PFSK-1 (cell line): Measurements from ENCODE around the gene POC1A.

ENCODE experiments used
- POLR2AphosphoS5 ChIP-seq: IDR thresholded peaks from 2 replicates; pipeline ENCODE4 v1.6.1; 2012; ENCODE audit warnings: low read depth, mild to moderate bottlenecking, control low read depth, low read length, moderate library complexity
- SIN3A ChIP-seq: IDR thresholded peaks from 2 replicates; pipeline ENCODE4 v1.6.1; 2012; ENCODE audit warnings: mild to moderate bottlenecking, low read length, moderate library complexity, borderline replicate concordance; ENCODE audit not compliant: insufficient read depth
- TF ChIP-seq, protein P1 (sequence below), 2 experiments: IDR thresholded peaks; 2 replicates each; pipeline versions ENCODE4 v1.6.1 to v1.8.0; 2011 to 2012; ENCODE audit warnings: low read depth in 2 of 2, low read length in 2 of 2, control low read depth in 1 of 2, inconsistent platforms in 1 of 2, mild to moderate bottlenecking in 1 of 2, moderate library complexity in 1 of 2; ENCODE audit not compliant: insufficient read depth in 1 of 2

DNA sequence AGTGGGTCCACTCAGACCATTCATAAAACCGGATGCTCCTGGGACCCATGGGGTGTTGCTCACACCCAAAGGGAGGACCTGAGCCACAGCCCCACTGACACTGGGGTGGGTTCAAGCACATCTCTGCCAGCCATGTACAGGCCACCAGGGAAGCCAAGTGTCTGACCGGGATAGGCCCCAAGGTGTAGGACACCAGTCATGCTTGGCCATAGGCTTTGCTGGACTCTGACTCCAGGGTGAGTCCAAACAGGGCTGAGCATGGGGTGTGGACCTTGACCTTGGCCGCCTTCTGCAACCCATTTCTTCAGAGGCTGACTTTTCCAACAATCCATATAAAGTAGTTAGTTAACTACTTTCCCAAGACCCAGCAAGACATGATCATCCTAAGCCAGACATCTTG is 66.5 kb downstream of the POC1A start:
- TF ChIP-seq SIN3A (no peak), POLR2AphosphoS5 (no peak)
- TF ChIP-seq, protein P1, sequence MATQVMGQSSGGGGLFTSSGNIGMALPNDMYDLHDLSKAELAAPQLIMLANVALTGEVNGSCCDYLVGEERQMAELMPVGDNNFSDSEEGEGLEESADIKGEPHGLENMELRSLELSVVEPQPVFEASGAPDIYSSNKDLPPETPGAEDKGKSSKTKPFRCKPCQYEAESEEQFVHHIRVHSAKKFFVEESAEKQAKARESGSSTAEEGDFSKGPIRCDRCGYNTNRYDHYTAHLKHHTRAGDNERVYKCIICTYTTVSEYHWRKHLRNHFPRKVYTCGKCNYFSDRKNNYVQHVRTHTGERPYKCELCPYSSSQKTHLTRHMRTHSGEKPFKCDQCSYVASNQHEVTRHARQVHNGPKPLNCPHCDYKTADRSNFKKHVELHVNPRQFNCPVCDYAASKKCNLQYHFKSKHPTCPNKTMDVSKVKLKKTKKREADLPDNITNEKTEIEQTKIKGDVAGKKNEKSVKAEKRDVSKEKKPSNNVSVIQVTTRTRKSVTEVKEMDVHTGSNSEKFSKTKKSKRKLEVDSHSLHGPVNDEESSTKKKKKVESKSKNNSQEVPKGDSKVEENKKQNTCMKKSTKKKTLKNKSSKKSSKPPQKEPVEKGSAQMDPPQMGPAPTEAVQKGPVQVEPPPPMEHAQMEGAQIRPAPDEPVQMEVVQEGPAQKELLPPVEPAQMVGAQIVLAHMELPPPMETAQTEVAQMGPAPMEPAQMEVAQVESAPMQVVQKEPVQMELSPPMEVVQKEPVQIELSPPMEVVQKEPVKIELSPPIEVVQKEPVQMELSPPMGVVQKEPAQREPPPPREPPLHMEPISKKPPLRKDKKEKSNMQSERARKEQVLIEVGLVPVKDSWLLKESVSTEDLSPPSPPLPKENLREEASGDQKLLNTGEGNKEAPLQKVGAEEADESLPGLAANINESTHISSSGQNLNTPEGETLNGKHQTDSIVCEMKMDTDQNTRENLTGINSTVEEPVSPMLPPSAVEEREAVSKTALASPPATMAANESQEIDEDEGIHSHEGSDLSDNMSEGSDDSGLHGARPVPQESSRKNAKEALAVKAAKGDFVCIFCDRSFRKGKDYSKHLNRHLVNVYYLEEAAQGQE (IDR thresholded peaks at IDR 0.05; ENCODE audit: insufficient read depth in 1 of 2, low read depth in 2 of 2, low read length in 2 of 2), result no peak
